Limb (tissue), 2 donors: ENCODE data around the gene CARS2.

Source experiments
- DNase-seq, 2 donors: peaks; one replicate each; pipeline ENCODE4 v3.0.0-alpha.2; 2016; ENCODE audit errors: extremely low spot score in 2 of 2

Gene CARS2

GRCh38 chr13:110653271-110653670 lies 52.6 kb downstream of the CARS2 start:
- no peak for DNase-seq

- no peak for DNase-seq
Observed at GRCh38 chr13:110652764-110653163, 53.2 kb downstream of the CARS2 start.

- no peak for DNase-seq
Observed at GRCh38 chr13:110652231-110652730, 53.6 kb downstream of the CARS2 start.

- no peak for DNase-seq
Observed at GRCh38 chr13:110651726-110652230, 54.1 kb downstream of the CARS2 start.

- no peak for DNase-seq
Observed at GRCh38 chr13:110651271-110651670, 54.6 kb downstream of the CARS2 start.

- DNase-seq = no peak
Observed at GRCh38 chr13:110650436-110650835, 55.5 kb downstream of the CARS2 start.

GRCh38 chr13:110649551-110649950 lies 56.4 kb downstream of the CARS2 start:
- DNase-seq = no peak

GRCh38 chr13:110648848-110649421 lies 57.0 kb downstream of the CARS2 start:
- DNase-seq = no peak

- no peak for DNase-seq
Observed at GRCh38 chr13:110648146-110648819, 57.6 kb downstream of the CARS2 start.

- DNase-seq = no peak
Observed at GRCh38 chr13:110647365-110647737, 58.6 kb downstream of the CARS2 start.

GRCh38 chr13:110646442-110647364 lies 59.2 kb downstream of the CARS2 start:
- no peak for DNase-seq

GRCh38 chr13:110645750-110646149 lies 60.2 kb downstream of the CARS2 start:
- no peak for DNase-seq

GRCh38 chr13:110644892-110645521 lies 60.9 kb downstream of the CARS2 start:
- DNase-seq = peak; percentile 52 to 76

- DNase-seq = no peak
Observed at GRCh38 chr13:110643768-110644421, 62.0 kb downstream of the CARS2 start.

GRCh38 chr13:110643324-110643723 lies 62.6 kb downstream of the CARS2 start:
- DNase-seq = no peak

GRCh38 chr13:110642291-110642981 lies 63.5 kb downstream of the CARS2 start:
- no peak for DNase-seq

- DNase-seq = peak in 1 of 2 donors; percentile 49
Observed at GRCh38 chr13:110641055-110642015, 64.6 kb downstream of the CARS2 start.

- DNase-seq = no peak
Observed at GRCh38 chr13:110640591-110641029, 65.3 kb downstream of the CARS2 start.

- DNase-seq = no peak
Observed at GRCh38 chr13:110639935-110640334, 66.0 kb downstream of the CARS2 start.
